K562 (cell line): ENCODE measurements around the gene CASP6. TPM values are rescaled to one million over a fixed set of nuclear protein-coding genes. Genes with fewer than 3 reads are reported as not detected.

Source experiments
- CBFA2T2 ChIP-seq: fragments of 450-650 bp; conservative IDR thresholded peaks from 2 replicates; pipeline ENCODE4 v1.6.1; 2017; ENCODE audit warnings: mild to moderate bottlenecking
- CBFA2T3 ChIP-seq: fragments of 450-650 bp; IDR thresholded peaks from 2 replicates; pipeline ENCODE4 v1.6.1; 2017
- DEAF1 ChIP-seq: fragments of 450-650 bp; formaldehyde crosslinking; IDR thresholded peaks from 2 replicates; pipeline ENCODE4 v1.4.0; 2020; ENCODE audit warnings: mild to moderate bottlenecking, moderate library complexity
- E2F4 ChIP-seq: sonication (generic); formaldehyde crosslinking; IDR thresholded peaks from 2 replicates; pipeline ENCODE4 v1.8.0; 2022; ENCODE audit warnings: mild to moderate bottlenecking, low read depth, missing genetic modification reagents
- FIP1L1 ChIP-seq: fragments of 200-400 bp; formaldehyde crosslinking; IDR thresholded peaks from 2 replicates; pipeline ENCODE4 v1.6.1; 2018; ENCODE audit warnings: mild to moderate bottlenecking, low read depth, low read length; ENCODE audit not compliant: poor library complexity, severe bottlenecking
- GATAD2B ChIP-seq: fragments of 450-650 bp; IDR thresholded peaks from 2 replicates; pipeline ENCODE4 v1.6.1; 2017; ENCODE audit warnings: mild to moderate bottlenecking, borderline replicate concordance
- HCFC1 ChIP-seq: IDR thresholded peaks from 2 replicates; pipeline ENCODE4 v1.6.1; 2012; ENCODE audit warnings: low read depth, low read length, improper control_type of control experiment
- HES1 ChIP-seq: fragments of 450-650 bp; IDR thresholded peaks from 2 replicates; pipeline ENCODE4 v1.6.1; 2016; ENCODE audit warnings: low read depth, mild to moderate bottlenecking, moderate library complexity
- HMGN3 ChIP-seq: IDR thresholded peaks from 2 replicates; pipeline ENCODE4 v1.6.1; 2011; ENCODE audit warnings: borderline replicate concordance, low read depth, mild to moderate bottlenecking, mixed read lengths, low read length; ENCODE audit not compliant: insufficient read length; ENCODE audit errors: extremely low read depth
- MTA3 ChIP-seq: fragments of 450-650 bp; formaldehyde crosslinking; IDR thresholded peaks from 2 replicates; pipeline ENCODE4 v1.6.1; 2017; ENCODE audit warnings: mild to moderate bottlenecking, borderline replicate concordance
- MXI1 ChIP-seq: IDR thresholded peaks from 2 replicates; pipeline ENCODE4 v1.6.1; 2011; ENCODE audit warnings: low read depth, mild to moderate bottlenecking, improper control_type of control experiment, low read length
- NR2C2 ChIP-seq, 2 experiments: fragments of 200-800 bp in 1 of 2; sonication (Bioruptor generic) in 1 of 2; sonication (generic) in 1 of 2; formaldehyde crosslinking in 1 of 2; IDR thresholded peaks; 2 replicates each; pipeline versions ENCODE4 v1.6.1 to v1.8.0; 2016 to 2022; ENCODE audit warnings: mild to moderate bottlenecking in 1 of 2, missing compliant biosample characterization in 1 of 2, missing genetic modification characterization in 1 of 2, missing genetic modification reagents in 1 of 2
- NR3C1 ChIP-seq: sonication (generic); formaldehyde crosslinking; IDR thresholded peaks from 2 replicates; pipeline ENCODE4 v1.8.1; 2022; ENCODE audit warnings: missing genetic modification reagents
- SETDB1 ChIP-seq: IDR thresholded peaks from one replicate; pipeline ENCODE4 v1.6.1; 2012; ENCODE audit warnings: low read length, control low read depth, inconsistent platforms
- SIX5 ChIP-seq, 2 experiments: IDR thresholded peaks; 2 replicates each; pipeline ENCODE4 v1.6.1; 2011; ENCODE audit warnings: low read length in 2 of 2, borderline replicate concordance in 1 of 2, low read depth in 1 of 2, mild to moderate bottlenecking in 1 of 2, moderate library complexity in 1 of 2; ENCODE audit not compliant: insufficient read depth in 1 of 2
- SMAD4 ChIP-seq: fragments of 250-450 bp; sonication (Bioruptor Pico); conservative IDR thresholded peaks from 2 replicates; pipeline ENCODE4 v1.8.0; 2021; ENCODE audit warnings: inconsistent platforms, mild to moderate bottlenecking, moderate library complexity
- SREBF2 ChIP-seq: sonication (generic); formaldehyde crosslinking; IDR thresholded peaks from 2 replicates; pipeline ENCODE4 v1.4.0; 2020; ENCODE audit warnings: mild to moderate bottlenecking, missing genetic modification reagents
- ZNF146 ChIP-seq: IDR thresholded peaks from one replicate; pipeline ENCODE4 v1.6.1; 2018; ENCODE audit warnings: missing compliant biosample characterization; ENCODE audit not compliant: unreplicated experiment
- ZNF347 ChIP-seq: fragments of 450-650 bp; formaldehyde crosslinking; IDR thresholded peaks from 2 replicates; pipeline ENCODE4 v1.4.0; 2020; ENCODE audit warnings: low read depth, mild to moderate bottlenecking, moderate library complexity
- ZNF408 ChIP-seq: fragments of 250-450 bp; sonication (Bioruptor Pico); IDR thresholded peaks from 2 replicates; pipeline ENCODE4 v1.4.0; 2020; ENCODE audit warnings: low read depth, mild to moderate bottlenecking, moderate library complexity
- ZNF695 ChIP-seq: fragments of 450-650 bp; formaldehyde crosslinking; IDR thresholded peaks from 2 replicates; pipeline ENCODE4 v1.4.0; 2020; ENCODE audit warnings: mild to moderate bottlenecking, moderate library complexity
- ZNF77 ChIP-seq: fragments of 250-450 bp; sonication (Bioruptor Pico); IDR thresholded peaks from 2 replicates; pipeline ENCODE4 v1.5.0; 2020
- ZNF778 ChIP-seq: fragments of 450-650 bp; formaldehyde crosslinking; IDR thresholded peaks from 2 replicates; pipeline ENCODE4 v1.4.0; 2020; ENCODE audit warnings: mild to moderate bottlenecking, moderate library complexity
- polyA plus RNA-seq, 8 experiments: library from polyadenylated mRNA; depleted of rRNA in 4 of 8; stranded (reverse) in 5 of 8; unstranded in 3 of 8; fragments of >200 nt; fragmentation: Nextera tagmentation in 2 of 8; fragmentation: Illumina TruSeq in 1 of 8; extraction: Ambion mirVana in 2 of 8; extraction: Trizol in 1 of 8; gene quantifications; 2 replicates each; pipeline versions ENCODE4 v1.2.1 to v1.2.3, GENCODE V29; 2011 to 2014; ENCODE audit warnings: inconsistent platforms in 1 of 8, missing spikeins in 1 of 8
- total RNA-seq, 7 experiments: library from RNA; depleted of rRNA in 6 of 7; stranded (reverse); fragments of >200 nt in 6 of 7; fragmentation: Illumina TruSeq in 2 of 7; extraction: Trizol in 2 of 7; gene quantifications; 2 replicates each; pipeline versions ENCODE4 v1.2.1 to v1.2.3, GENCODE V29; 2011 to 2021; ENCODE audit warnings: low replicate concordance in 1 of 7
- TF ChIP-seq, protein P1 (sequence below): fragments of 450-650 bp; IDR thresholded peaks from 2 replicates; pipeline ENCODE4 v1.6.1; 2016; ENCODE audit warnings: missing biosample characterization, missing genetic modification characterization

Gene CASP6
- total and polyA plus RNA-seq, 9 of the 15 experiments (the other 6 are each of a cell fraction or from before 2014, with no cell fraction given) = 20.8 to 72.7 (median 39.1) TPM

- TF ChIP-seq FIP1L1 (peak; percentile 59), ZNF146 (CRISPR knock-in tag) (no peak), HCFC1 (peak; percentile 23; the same call in 1 of the 2 replicates), NR3C1 (CRISPR knock-in tag) (no peak), ZNF77 (CRISPR knock-in tag) (no peak), SETDB1 (no peak), ZNF695 (CRISPR knock-in tag) (no peak), SIX5 (IDR thresholded peaks at IDR 0.05; ENCODE audit: borderline replicate concordance in 1 of 2, insufficient read depth in 1 of 2, low read depth in 1 of 2, low read length in 2 of 2) (no peak), ZNF778 (CRISPR knock-in tag) (no peak), HES1 (no peak), ZNF408 (no peak), CBFA2T2 (no peak), DEAF1 (peak; percentile 53), CBFA2T3 (no peak), MTA3 (peak; percentile 60; the same call in 1 of the 2 replicates), MXI1 (no peak), E2F4 (no peak), HMGN3 (peak; percentile 66), SMAD4 (CRISPR knock-in tag) (peak; percentile 78), ZNF347 (CRISPR knock-in tag) (no peak), GATAD2B (peak; percentile 75; the same call in 1 of the 2 replicates), NR2C2 (CRISPR knock-in tag; IDR thresholded peaks at IDR 0.05) (no peak), NR2C2 (tag; IDR thresholded peaks at IDR 0.05) (peak; percentile 70), SREBF2 (CRISPR knock-in tag) (no peak)
- TF ChIP-seq, protein P1, sequence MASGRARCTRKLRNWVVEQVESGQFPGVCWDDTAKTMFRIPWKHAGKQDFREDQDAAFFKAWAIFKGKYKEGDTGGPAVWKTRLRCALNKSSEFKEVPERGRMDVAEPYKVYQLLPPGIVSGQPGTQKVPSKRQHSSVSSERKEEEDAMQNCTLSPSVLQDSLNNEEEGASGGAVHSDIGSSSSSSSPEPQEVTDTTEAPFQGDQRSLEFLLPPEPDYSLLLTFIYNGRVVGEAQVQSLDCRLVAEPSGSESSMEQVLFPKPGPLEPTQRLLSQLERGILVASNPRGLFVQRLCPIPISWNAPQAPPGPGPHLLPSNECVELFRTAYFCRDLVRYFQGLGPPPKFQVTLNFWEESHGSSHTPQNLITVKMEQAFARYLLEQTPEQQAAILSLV (tag) = no peak
Observed at GRCh38 chr4:109702950-109703663, at the start of gene CASP6 (continued).
